Measurements from ENCODE around the gene PNKP. TPM values are rescaled to one million over a fixed set of nuclear protein-coding genes. Genes with fewer than 3 reads are reported as not detected.
A peak's percentile ranks its signal among the peaks of the same experiment; 100 is the strongest.

PNKP gene
- total and polyA plus RNA-seq, 9 of the 15 experiments (the other 6 are each of a cell fraction or from before 2014, with no cell fraction given): 2.8 to 85.4 (median 25.3) TPM

GRCh38 chr19:49877020-49877878, 9.9 kb upstream of the PNKP start, which contains the start of the genes AKT1S1 and TBC1D17 (continued):
- TF ChIP-seq, protein P1, sequence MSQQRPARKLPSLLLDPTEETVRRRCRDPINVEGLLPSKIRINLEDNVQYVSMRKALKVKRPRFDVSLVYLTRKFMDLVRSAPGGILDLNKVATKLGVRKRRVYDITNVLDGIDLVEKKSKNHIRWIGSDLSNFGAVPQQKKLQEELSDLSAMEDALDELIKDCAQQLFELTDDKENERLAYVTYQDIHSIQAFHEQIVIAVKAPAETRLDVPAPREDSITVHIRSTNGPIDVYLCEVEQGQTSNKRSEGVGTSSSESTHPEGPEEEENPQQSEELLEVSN (IDR thresholded peaks at IDR 0.05; ENCODE audit: borderline replicate concordance in 1 of 2, extremely low read depth in 1 of 2, insufficient read depth in 1 of 2, insufficient read length in 1 of 2, low read depth in 1 of 2, low read length in 1 of 2, poor library complexity in 1 of 2, severe bottlenecking in 1 of 2): peak; percentile 45 to 51
- TF ChIP-seq JUN (IDR thresholded peaks at IDR 0.05; ENCODE audit: borderline replicate concordance, low read depth, low read length): peak; percentile 78
- TF ChIP-seq JUN (CRISPR knock-in tag; IDR thresholded peaks at IDR 0.05; ENCODE audit: borderline replicate concordance): no peak
- TF ChIP-seq PHF21A (IDR thresholded peaks at IDR 0.05; ENCODE audit: borderline replicate concordance, low read depth): no peak
- peak; percentile 76 for TF ChIP-seq POLR2B (IDR thresholded peaks at IDR 0.05; ENCODE audit: low read depth, partially characterized antibody)
- TF ChIP-seq SNIP1 (IDR thresholded peaks at IDR 0.05; ENCODE audit: low read depth): no peak
- TF ChIP-seq HMBOX1 (IDR thresholded peaks at IDR 0.05): no peak
- TF ChIP-seq FOXK1 (CRISPR knock-in tag; IDR thresholded peaks at IDR 0.05; ENCODE audit: borderline replicate concordance): peak; percentile 100
- TF ChIP-seq SPI1 (IDR thresholded peaks at IDR 0.05; ENCODE audit: borderline replicate concordance, low read depth, low read length): peak; percentile 79
- no peak for TF ChIP-seq MCM5 (IDR thresholded peaks at IDR 0.05; ENCODE audit: low read depth)
- TF ChIP-seq DNMT1 (IDR thresholded peaks at IDR 0.05): no peak
- no peak for TF ChIP-seq ARHGAP35 (IDR thresholded peaks at IDR 0.05; ENCODE audit: partially characterized antibody)
- TF ChIP-seq TRIM24 (IDR thresholded peaks at IDR 0.05): no peak
- peak; percentile 14 for TF ChIP-seq NBN (IDR thresholded peaks at IDR 0.05; ENCODE audit: low read depth)
- TF ChIP-seq ZNF133 (CRISPR knock-in tag; IDR thresholded peaks at IDR 0.05): no peak
- peak; percentile 54 for TF ChIP-seq CHD1 (IDR thresholded peaks at IDR 0.05; ENCODE audit: low read length)
- no peak for TF ChIP-seq ZNF444 (CRISPR knock-in tag; IDR thresholded peaks at IDR 0.05)
- TF ChIP-seq, protein P2, sequence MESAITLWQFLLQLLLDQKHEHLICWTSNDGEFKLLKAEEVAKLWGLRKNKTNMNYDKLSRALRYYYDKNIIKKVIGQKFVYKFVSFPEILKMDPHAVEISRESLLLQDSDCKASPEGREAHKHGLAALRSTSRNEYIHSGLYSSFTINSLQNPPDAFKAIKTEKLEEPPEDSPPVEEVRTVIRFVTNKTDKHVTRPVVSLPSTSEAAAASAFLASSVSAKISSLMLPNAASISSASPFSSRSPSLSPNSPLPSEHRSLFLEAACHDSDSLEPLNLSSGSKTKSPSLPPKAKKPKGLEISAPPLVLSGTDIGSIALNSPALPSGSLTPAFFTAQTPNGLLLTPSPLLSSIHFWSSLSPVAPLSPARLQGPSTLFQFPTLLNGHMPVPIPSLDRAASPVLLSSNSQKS (CRISPR knock-in tag; IDR thresholded peaks at IDR 0.05): no peak
- no peak for TF ChIP-seq ZNF668 (CRISPR knock-in tag; IDR thresholded peaks at IDR 0.05)
- TF ChIP-seq ZFX (CRISPR knock-in tag; IDR thresholded peaks at IDR 0.05): peak; percentile 99
- TF ChIP-seq, protein P3, sequence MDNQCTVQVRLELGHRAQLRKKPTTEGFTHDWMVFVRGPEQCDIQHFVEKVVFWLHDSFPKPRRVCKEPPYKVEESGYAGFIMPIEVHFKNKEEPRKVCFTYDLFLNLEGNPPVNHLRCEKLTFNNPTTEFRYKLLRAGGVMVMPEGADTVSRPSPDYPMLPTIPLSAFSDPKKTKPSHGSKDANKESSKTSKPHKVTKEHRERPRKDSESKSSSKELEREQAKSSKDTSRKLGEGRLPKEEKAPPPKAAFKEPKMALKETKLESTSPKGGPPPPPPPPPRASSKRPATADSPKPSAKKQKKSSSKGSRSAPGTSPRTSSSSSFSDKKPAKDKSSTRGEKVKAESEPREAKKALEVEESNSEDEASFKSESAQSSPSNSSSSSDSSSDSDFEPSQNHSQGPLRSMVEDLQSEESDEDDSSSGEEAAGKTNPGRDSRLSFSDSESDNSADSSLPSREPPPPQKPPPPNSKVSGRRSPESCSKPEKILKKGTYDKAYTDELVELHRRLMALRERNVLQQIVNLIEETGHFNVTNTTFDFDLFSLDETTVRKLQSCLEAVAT (IDR thresholded peaks at IDR 0.05): peak in 1 of 2 experiments; percentile 42; a peak in 1 of 4 replicates
- TF ChIP-seq TFE3 (CRISPR knock-in tag; IDR thresholded peaks at IDR 0.05): peak; percentile 96
- TF ChIP-seq ZNF830 (CRISPR knock-in tag; IDR thresholded peaks at IDR 0.05): 0 out of 2 replicates have a peak, but pooled peaks have one; percentile 57
